Suprapubic skin (tissue), 4 donors: ENCODE data around the gene NFATC2.

Experiments used
- POLR2A ChIP-seq, 2 donors: fragments of 450-650 bp; IDR thresholded peaks; one replicate each; pipeline ENCODE4 v1.6.1; 2017; ENCODE audit warnings: antibody characterized with exemption in 2 of 2, mild to moderate bottlenecking in 2 of 2, moderate library complexity in 2 of 2
- POLR2AphosphoS5 ChIP-seq, 3 donors: sonication (generic); formaldehyde crosslinking; IDR thresholded peaks; one replicate each; pipeline ENCODE4 v1.6.1; 2017; ENCODE audit warnings: antibody characterized with exemption in 3 of 3
- TF ChIP-seq, protein P1 (sequence below), 2 donors: fragments of 200-600 bp in 1 of 2; fragments of 450-650 bp in 1 of 2; sonication (generic) in 1 of 2; IDR thresholded peaks; one replicate each; pipeline ENCODE4 v1.5.1; 2016 to 2019; ENCODE audit warnings: antibody characterized with exemption in 2 of 2, mild to moderate bottlenecking in 1 of 2, moderate library complexity in 1 of 2

DNA sequence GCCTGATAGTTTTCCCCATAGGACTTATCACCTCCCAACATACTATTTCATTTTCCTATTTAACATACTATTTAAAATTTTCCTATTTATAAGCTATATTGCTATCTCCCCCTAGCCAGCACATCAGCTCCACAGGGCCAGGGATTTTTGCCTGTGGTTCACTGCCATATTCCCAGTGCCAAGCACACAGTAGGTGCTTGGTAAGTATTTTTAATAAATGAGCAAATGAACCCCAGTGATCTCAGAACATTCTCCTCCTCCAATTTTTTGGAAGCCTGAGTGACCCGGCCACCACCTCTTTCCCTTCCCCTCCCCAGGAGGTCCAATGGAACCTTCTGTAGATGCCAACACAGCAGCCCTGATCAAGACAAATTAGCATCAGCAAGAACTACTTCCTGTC, 33.3 kb downstream of the NFATC2 start:
- no peak for TF ChIP-seq POLR2AphosphoS5 (IDR thresholded peaks at IDR 0.05)
- no peak for TF ChIP-seq POLR2A (IDR thresholded peaks at IDR 0.05)
- TF ChIP-seq, protein P1, sequence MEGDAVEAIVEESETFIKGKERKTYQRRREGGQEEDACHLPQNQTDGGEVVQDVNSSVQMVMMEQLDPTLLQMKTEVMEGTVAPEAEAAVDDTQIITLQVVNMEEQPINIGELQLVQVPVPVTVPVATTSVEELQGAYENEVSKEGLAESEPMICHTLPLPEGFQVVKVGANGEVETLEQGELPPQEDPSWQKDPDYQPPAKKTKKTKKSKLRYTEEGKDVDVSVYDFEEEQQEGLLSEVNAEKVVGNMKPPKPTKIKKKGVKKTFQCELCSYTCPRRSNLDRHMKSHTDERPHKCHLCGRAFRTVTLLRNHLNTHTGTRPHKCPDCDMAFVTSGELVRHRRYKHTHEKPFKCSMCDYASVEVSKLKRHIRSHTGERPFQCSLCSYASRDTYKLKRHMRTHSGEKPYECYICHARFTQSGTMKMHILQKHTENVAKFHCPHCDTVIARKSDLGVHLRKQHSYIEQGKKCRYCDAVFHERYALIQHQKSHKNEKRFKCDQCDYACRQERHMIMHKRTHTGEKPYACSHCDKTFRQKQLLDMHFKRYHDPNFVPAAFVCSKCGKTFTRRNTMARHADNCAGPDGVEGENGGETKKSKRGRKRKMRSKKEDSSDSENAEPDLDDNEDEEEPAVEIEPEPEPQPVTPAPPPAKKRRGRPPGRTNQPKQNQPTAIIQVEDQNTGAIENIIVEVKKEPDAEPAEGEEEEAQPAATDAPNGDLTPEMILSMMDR (IDR thresholded peaks at IDR 0.05), result no peak
